ENCODE results near the gene DOCK3.
"Not testable (repeated sequence)": the region's sequence is repeated elsewhere in the genome, so short reads cannot be mapped to it uniquely, and the experiment has no call there.

Gene DOCK3

DNA sequence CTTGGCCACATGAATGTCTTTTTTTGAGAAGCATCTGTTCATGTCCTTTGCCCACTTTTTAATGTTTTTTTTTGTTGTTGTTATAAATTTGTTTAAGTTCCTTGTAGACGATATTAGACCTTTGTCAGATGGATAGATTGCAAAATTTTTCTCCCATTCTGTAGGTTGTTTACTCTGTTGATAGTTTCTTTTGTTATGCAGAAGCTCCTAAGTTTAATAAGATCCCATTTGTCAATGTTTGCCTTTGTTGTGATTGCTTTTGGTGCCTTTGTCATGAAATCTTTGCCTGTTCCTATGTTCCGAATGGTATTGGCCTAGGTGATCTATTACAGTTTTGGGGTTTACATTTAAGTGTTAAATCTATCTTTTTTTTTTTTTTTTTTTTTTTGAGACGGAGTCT lies 116.2 kb downstream of the DOCK3 start:
- not testable (repeated sequence) for H3K4me1 ChIP-seq (ENCODE audit: control insufficient read depth, insufficient read depth, low read length); H3K9me3 ChIP-seq (ENCODE audit: control insufficient read depth, low read length); H3K27me3 ChIP-seq (ENCODE audit: control insufficient read depth, insufficient read depth, low read length, poor library complexity, severe bottlenecking); H3K36me3 ChIP-seq (ENCODE audit: control insufficient read depth, insufficient read depth, low read length); H3K27ac ChIP-seq (ENCODE audit: insufficient read depth, low read depth, low read length, poor library complexity, severe bottlenecking); H3K4me3 ChIP-seq (ENCODE audit: insufficient read depth, low read depth, low read length)
- 75 to 83% methylated on average over 3 of the region's 3 CpGs for WGBS, 2 experiments

DNA sequence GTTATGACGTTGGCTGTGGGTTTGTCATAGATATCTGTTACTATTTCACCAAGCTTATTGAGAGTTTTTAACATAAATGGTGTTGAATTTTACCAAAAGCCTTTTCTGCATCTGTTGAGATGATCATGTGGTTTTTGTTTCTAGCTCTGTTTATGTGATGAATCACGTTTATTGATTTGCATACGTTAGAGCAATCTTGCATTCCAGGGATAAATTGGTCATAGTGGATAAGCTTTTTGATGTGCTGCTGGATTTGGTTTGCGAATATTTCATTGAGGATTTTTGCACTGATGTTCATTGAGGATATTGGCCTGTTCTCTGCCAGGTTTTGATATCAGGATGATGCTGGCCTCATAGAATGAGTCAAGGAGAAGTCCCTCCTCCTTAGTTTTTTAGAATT lies 117.8 kb downstream of the DOCK3 start:
- H3K4me1 ChIP-seq (ENCODE audit: control insufficient read depth, insufficient read depth, low read length), result peaks cover 5% of the 10 kb centered on the region
- no peaks in the 10 kb centered on the region for H3K27me3 ChIP-seq (ENCODE audit: control insufficient read depth, insufficient read depth, low read length, poor library complexity, severe bottlenecking)
- H3K27ac ChIP-seq (ENCODE audit: insufficient read depth, low read depth, low read length, poor library complexity, severe bottlenecking), result no peak overlapping the region
- H3K36me3 ChIP-seq (ENCODE audit: control insufficient read depth, insufficient read depth, low read length), result no peaks in the 10 kb centered on the region
- H3K4me3 ChIP-seq (ENCODE audit: insufficient read depth, low read depth, low read length), result no peak overlapping the region
- 80 to 81% methylated on average over 4 of the region's 4 CpGs for WGBS, 2 experiments
- no peaks in the 10 kb centered on the region for H3K9me3 ChIP-seq (ENCODE audit: control insufficient read depth, low read length)

DNA sequence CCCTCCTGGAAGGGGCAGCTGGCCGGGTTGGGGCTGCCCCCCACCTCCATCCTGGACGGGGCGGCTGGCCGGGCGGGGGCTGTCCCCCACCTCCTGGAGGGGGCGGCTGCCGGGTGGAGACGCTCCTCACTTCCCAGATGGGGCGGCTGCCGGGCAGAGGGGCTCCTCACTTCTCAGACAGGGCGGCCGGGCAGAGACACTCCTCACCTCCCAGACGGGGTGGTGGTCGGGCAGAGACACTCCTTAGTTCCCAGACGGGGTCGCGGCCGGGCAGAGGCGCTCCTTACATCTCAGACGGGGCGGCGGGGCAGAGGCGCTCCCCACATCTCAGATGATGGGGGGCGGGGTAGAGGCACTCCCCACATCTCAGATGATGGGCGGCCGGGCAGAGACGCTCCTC lies 129.1 kb downstream of the DOCK3 start:
- H3K27me3 ChIP-seq (ENCODE audit: control insufficient read depth, insufficient read depth, low read length, poor library complexity, severe bottlenecking); H3K27ac ChIP-seq (ENCODE audit: insufficient read depth, low read depth, low read length, poor library complexity, severe bottlenecking); H3K9me3 ChIP-seq (ENCODE audit: control insufficient read depth, low read length); H3K36me3 ChIP-seq (ENCODE audit: control insufficient read depth, insufficient read depth, low read length); H3K4me1 ChIP-seq (ENCODE audit: control insufficient read depth, insufficient read depth, low read length); H3K4me3 ChIP-seq (ENCODE audit: insufficient read depth, low read depth, low read length): not testable (repeated sequence)
- 97% methylated on average over 25 to 27 of the region's 27 CpGs for whole genome bisulfite sequencing, 2 experiments

DNA sequence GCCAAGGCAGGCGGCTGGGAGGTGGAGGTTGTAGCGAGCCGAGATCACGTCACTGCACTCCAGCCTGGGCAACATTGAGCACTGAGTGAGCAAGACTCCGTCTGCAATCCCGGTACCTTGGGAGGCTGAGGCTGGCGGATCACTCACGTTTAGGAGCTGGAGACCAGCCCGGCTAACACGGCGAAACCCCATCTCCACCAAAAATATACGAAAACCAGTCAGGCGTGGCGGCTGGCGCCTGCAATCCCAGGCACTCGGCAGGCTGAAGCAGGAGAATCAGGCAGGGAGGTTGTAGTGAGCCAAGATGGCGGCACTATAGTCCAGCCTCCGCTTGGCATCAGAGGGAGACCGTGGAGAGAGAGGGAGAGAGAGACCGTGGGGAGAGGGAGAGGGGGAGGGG lies 129.6 kb downstream of the DOCK3 start:
- WGBS, 2 experiments, result 97% methylated on average over 20 of the region's 20 CpGs
- H3K27me3 ChIP-seq (ENCODE audit: control insufficient read depth, insufficient read depth, low read length, poor library complexity, severe bottlenecking); H3K36me3 ChIP-seq (ENCODE audit: control insufficient read depth, insufficient read depth, low read length); H3K4me3 ChIP-seq (ENCODE audit: insufficient read depth, low read depth, low read length); H3K4me1 ChIP-seq (ENCODE audit: control insufficient read depth, insufficient read depth, low read length); H3K27ac ChIP-seq (ENCODE audit: insufficient read depth, low read depth, low read length, poor library complexity, severe bottlenecking); H3K9me3 ChIP-seq (ENCODE audit: control insufficient read depth, low read length): not testable (repeated sequence)

GRCh38 chr3:50805321-50805720 lies 130.6 kb downstream of the DOCK3 start:
- Histone ChIP-seq H3K36me3 (ENCODE audit: control insufficient read depth, insufficient read depth, low read length) (no peaks in the 10 kb centered on the region), H3K9me3 (ENCODE audit: control insufficient read depth, low read length) (no peaks in the 10 kb centered on the region), H3K27me3 (ENCODE audit: control insufficient read depth, insufficient read depth, low read length, poor library complexity, severe bottlenecking) (no peaks in the 10 kb centered on the region), H3K4me1 (ENCODE audit: control insufficient read depth, insufficient read depth, low read length) (no peaks in the 10 kb centered on the region), H3K4me3 (ENCODE audit: insufficient read depth, low read depth, low read length) (no peak overlapping the region), H3K27ac (ENCODE audit: insufficient read depth, low read depth, low read length, poor library complexity, severe bottlenecking) (no peak overlapping the region)
- WGBS, 2 experiments, result 80 to 81% methylated on average over 3 of the region's 3 CpGs

- no peaks in the 10 kb centered on the region for H3K27me3 ChIP-seq (ENCODE audit: control insufficient read depth, insufficient read depth, low read length, poor library complexity, severe bottlenecking)
- H3K4me3 ChIP-seq (ENCODE audit: insufficient read depth, low read depth, low read length), result no peak overlapping the region
- WGBS, 2 experiments, result 87 to 88% methylated on average over 1 of the region's 1 CpG
- no peaks in the 10 kb centered on the region for H3K36me3 ChIP-seq (ENCODE audit: control insufficient read depth, insufficient read depth, low read length)
- no peaks in the 10 kb centered on the region for H3K4me1 ChIP-seq (ENCODE audit: control insufficient read depth, insufficient read depth, low read length)
- no peak overlapping the region for H3K27ac ChIP-seq (ENCODE audit: insufficient read depth, low read depth, low read length, poor library complexity, severe bottlenecking)
- no peaks in the 10 kb centered on the region for H3K9me3 ChIP-seq (ENCODE audit: control insufficient read depth, low read length)
These were observed 131.3 kb downstream of the DOCK3 start for GRCh38 chr3:50806031-50806430.

GRCh38 chr3:50806806-50807205 lies 132.1 kb downstream of the DOCK3 start:
- Histone ChIP-seq H3K27ac (ENCODE audit: insufficient read depth, low read depth, low read length, poor library complexity, severe bottlenecking) (no peak overlapping the region), H3K27me3 (ENCODE audit: control insufficient read depth, insufficient read depth, low read length, poor library complexity, severe bottlenecking) (no peaks in the 10 kb centered on the region), H3K36me3 (ENCODE audit: control insufficient read depth, insufficient read depth, low read length) (no peaks in the 10 kb centered on the region), H3K4me3 (ENCODE audit: insufficient read depth, low read depth, low read length) (no peak overlapping the region), H3K9me3 (ENCODE audit: control insufficient read depth, low read length) (no peaks in the 10 kb centered on the region), H3K4me1 (ENCODE audit: control insufficient read depth, insufficient read depth, low read length) (no peaks in the 10 kb centered on the region)
- WGBS, 2 experiments, result 85 to 87% methylated on average over 4 of the region's 4 CpGs

GRCh38 chr3:50807266-50807665 lies 132.5 kb downstream of the DOCK3 start:
- WGBS, 2 experiments, result 89 to 100% methylated on average over 1 to 2 of the region's 2 CpGs
- Histone ChIP-seq H3K36me3 (ENCODE audit: control insufficient read depth, insufficient read depth, low read length) (no peaks in the 10 kb centered on the region), H3K9me3 (ENCODE audit: control insufficient read depth, low read length) (no peaks in the 10 kb centered on the region), H3K4me3 (ENCODE audit: insufficient read depth, low read depth, low read length) (no peak overlapping the region), H3K4me1 (ENCODE audit: control insufficient read depth, insufficient read depth, low read length) (peaks cover 3% of the 10 kb centered on the region), H3K27ac (ENCODE audit: insufficient read depth, low read depth, low read length, poor library complexity, severe bottlenecking) (no peak overlapping the region), H3K27me3 (ENCODE audit: control insufficient read depth, insufficient read depth, low read length, poor library complexity, severe bottlenecking) (no peaks in the 10 kb centered on the region)

GRCh38 chr3:50811893-50812292 lies 137.2 kb downstream of the DOCK3 start:
- no peak overlapping the region for H3K4me3 ChIP-seq (ENCODE audit: insufficient read depth, low read depth, low read length)
- 91 to 92% methylated on average over 5 of the region's 5 CpGs for WGBS, 2 experiments
- no peaks in the 10 kb centered on the region for H3K27me3 ChIP-seq (ENCODE audit: control insufficient read depth, insufficient read depth, low read length, poor library complexity, severe bottlenecking)
- H3K36me3 ChIP-seq (ENCODE audit: control insufficient read depth, insufficient read depth, low read length), result no peaks in the 10 kb centered on the region
- peaks cover 4% of the 10 kb centered on the region for H3K4me1 ChIP-seq (ENCODE audit: control insufficient read depth, insufficient read depth, low read length)
- no peak overlapping the region for H3K27ac ChIP-seq (ENCODE audit: insufficient read depth, low read depth, low read length, poor library complexity, severe bottlenecking)
- no peaks in the 10 kb centered on the region for H3K9me3 ChIP-seq (ENCODE audit: control insufficient read depth, low read length)

- peaks cover 19% of the 10 kb centered on the region for H3K4me1 ChIP-seq (ENCODE audit: control insufficient read depth, insufficient read depth, low read length)
- H3K27me3 ChIP-seq (ENCODE audit: control insufficient read depth, insufficient read depth, low read length, poor library complexity, severe bottlenecking), result no peaks in the 10 kb centered on the region
- H3K4me3 ChIP-seq (ENCODE audit: insufficient read depth, low read depth, low read length), result no peak overlapping the region
- H3K27ac ChIP-seq (ENCODE audit: insufficient read depth, low read depth, low read length, poor library complexity, severe bottlenecking), result no peak overlapping the region
- H3K9me3 ChIP-seq (ENCODE audit: control insufficient read depth, low read length), result no peaks in the 10 kb centered on the region
- H3K36me3 ChIP-seq (ENCODE audit: control insufficient read depth, insufficient read depth, low read length), result no peaks in the 10 kb centered on the region
These were observed 141.1 kb downstream of the DOCK3 start for GRCh38 chr3:50815844-50816243.

GRCh38 chr3:50816894-50817293 lies 142.2 kb downstream of the DOCK3 start:
- peaks cover 19% of the 10 kb centered on the region for H3K4me1 ChIP-seq (ENCODE audit: control insufficient read depth, insufficient read depth, low read length)
- H3K27ac ChIP-seq (ENCODE audit: insufficient read depth, low read depth, low read length, poor library complexity, severe bottlenecking), result peak overlapping the region; percentile 47
- no peaks in the 10 kb centered on the region for H3K36me3 ChIP-seq (ENCODE audit: control insufficient read depth, insufficient read depth, low read length)
- WGBS, 2 experiments, result 74 to 77% methylated on average over 3 of the region's 3 CpGs
- no peaks in the 10 kb centered on the region for H3K27me3 ChIP-seq (ENCODE audit: control insufficient read depth, insufficient read depth, low read length, poor library complexity, severe bottlenecking)
- H3K4me3 ChIP-seq (ENCODE audit: insufficient read depth, low read depth, low read length), result no peak overlapping the region
- no peaks in the 10 kb centered on the region for H3K9me3 ChIP-seq (ENCODE audit: control insufficient read depth, low read length)
